SK-MEL-5 (cell line): ENCODE data around the gene LILRA2. TPM values are rescaled to one million over a fixed set of nuclear protein-coding genes. Genes with fewer than 3 reads are reported as not detected.

Experiments
- DNase-seq: peaks from one replicate; pipeline ENCODE4 v3.0.0-alpha.2; 2016; ENCODE audit warnings: low read depth, low spot score
- in situ Hi-C: cut with HindIII; loops from 2 replicates; pipeline ENCODE4 v1.10.0; 2016; ENCODE audit warnings: low sequenced_read_pairs, high pct_unique_total_duplicates, low pct_unique_long_range_greater_than_20kb
- polyA plus RNA-seq, 2 experiments: library from polyadenylated mRNA; depleted of rRNA; stranded (reverse); fragments of >200 nt; gene quantifications; 2 replicates each; pipeline ENCODE4 v1.2.3, GENCODE V29; 2015
- total RNA-seq: library from RNA; depleted of rRNA; stranded (reverse); fragments of >200 nt; shearing (Covaris generic); gene quantifications from 2 replicates; pipeline ENCODE4 v1.2.3, GENCODE V29; 2014; rRNA removed

LILRA2 gene
- not detected in 2 replicates for total RNA-seq
- polyA plus RNA-seq (2015; cell fraction: cytosol; rRNA removed): not detected in 2 replicates
- not detected in 2 replicates for polyA plus RNA-seq (2015; cell fraction: nucleus; rRNA removed)

- in situ Hi-C loops: no loop called here
- DNase-seq: no peak
These were observed at the start of gene LILRA2 for GRCh38 chr19:54573330-54573872. TSS of gene LILRA2 (plus strand) at chr19:54573790. CDS start at chr19:54573879, 89 bp downstream.

- in situ Hi-C loops: no loop called here
- no peak for DNase-seq
These were observed 48.0 kb upstream of the LILRA2 start for GRCh38 chr19:54525636-54526035.

- no peak for DNase-seq
- in situ Hi-C loops: no loop called here
These were observed 46.6 kb upstream of the LILRA2 start for GRCh38 chr19:54526972-54527371.

GRCh38 chr19:54530866-54531265, 42.7 kb upstream of the LILRA2 start:
- DNase-seq: no peak

GRCh38 chr19:54532528-54532927, 41.1 kb upstream of the LILRA2 start:
- in situ Hi-C loops: no loop called here
- no peak for DNase-seq

More at GRCh38 chr19:54530866-54531265, 42.7 kb upstream of the LILRA2 start:
- in situ Hi-C loops: no loop called here

GRCh38 chr19:54533476-54533875, 40.1 kb upstream of the LILRA2 start:
- in situ Hi-C loops: no loop called here
- DNase-seq: no peak

GRCh38 chr19:54534156-54534555, 39.4 kb upstream of the LILRA2 start:
- DNase-seq: no peak
- in situ Hi-C loops: no loop called here

GRCh38 chr19:54535601-54536000, 38.0 kb upstream of the LILRA2 start:
- in situ Hi-C loops: no loop called here
- DNase-seq: no peak

GRCh38 chr19:54536956-54537355, 36.6 kb upstream of the LILRA2 start:
- in situ Hi-C loops: no loop called here
- no peak for DNase-seq

GRCh38 chr19:54541712-54542111, 31.9 kb upstream of the LILRA2 start:
- in situ Hi-C loops: no loop called here
- DNase-seq: no peak

GRCh38 chr19:54548806-54549205, 24.8 kb upstream of the LILRA2 start:
- in situ Hi-C loops: no loop called here
- DNase-seq: no peak

GRCh38 chr19:54549224-54549623, 24.4 kb upstream of the LILRA2 start:
- in situ Hi-C loops: no loop called here
- DNase-seq: no peak

GRCh38 chr19:54551293-54551692, 22.3 kb upstream of the LILRA2 start:
- in situ Hi-C loops: no loop called here
- DNase-seq: no peak

GRCh38 chr19:54551950-54552912, 21.4 kb upstream of the LILRA2 start:
- in situ Hi-C loops: no loop called here
- DNase-seq: no peak

GRCh38 chr19:54552913-54553310, 20.7 kb upstream of the LILRA2 start:
- no peak for DNase-seq
- in situ Hi-C loops: no loop called here

GRCh38 chr19:54554006-54554405, 19.6 kb upstream of the LILRA2 start:
- in situ Hi-C loops: no loop called here

GRCh38 chr19:54554896-54555295, 18.7 kb upstream of the LILRA2 start:
- DNase-seq: no peak

More at GRCh38 chr19:54554006-54554405, 19.6 kb upstream of the LILRA2 start:
- DNase-seq: no peak

GRCh38 chr19:54556194-54556593, 17.4 kb upstream of the LILRA2 start:
- no peak for DNase-seq
- in situ Hi-C loops: no loop called here

More at GRCh38 chr19:54554896-54555295, 18.7 kb upstream of the LILRA2 start:
- in situ Hi-C loops: no loop called here

- in situ Hi-C loops: no loop called here
- no peak for DNase-seq
These were observed 15.3 kb upstream of the LILRA2 start for GRCh38 chr19:54558339-54558738.
